Measurements from ENCODE around the gene TBC1D1.

GRCh38 chr4:38185406-38186144 is 294.7 kb downstream of the TBC1D1 start:
- TF ChIP-seq CTCF (optimal IDR thresholded peaks at IDR 0.05 in 1 of 3, IDR thresholded peaks at IDR 0.05 in 1 of 3, conservative IDR thresholded peaks at IDR 0.05 in 1 of 3; ENCODE audit: extremely low read depth in 1 of 3, insufficient read depth in 2 of 3, low read length in 3 of 3) (no peak), EZH2 (IDR thresholded peaks at IDR 0.05; ENCODE audit: low read length) (no peak)

All from keratinocyte (primary cell).